Mesenchymal stem cell (in vitro differentiated cells and primary cell): ENCODE results near the gene TCF12.

Experiments
- DNase-seq: peaks from one replicate; pipeline ENCODE4 v3.0.0-alpha.2; 2013
- H2AFZ ChIP-seq: one replicate; pipeline ENCODE4 v1.6.1; 2013; ENCODE audit warnings: low read depth, mild to moderate bottlenecking, control low read depth, inconsistent platforms, low read length, moderate library complexity
- H2AK5ac ChIP-seq: 2 replicates; pipeline ENCODE4 v1.6.1; 2013; ENCODE audit warnings: low read length, moderate library complexity, mild to moderate bottlenecking, inconsistent platforms; ENCODE audit not compliant: severe bottlenecking
- H2BK120ac ChIP-seq: one replicate; pipeline ENCODE4 v1.6.1; 2013; ENCODE audit warnings: low read depth, mild to moderate bottlenecking, inconsistent platforms, low read length, moderate library complexity
- H2BK12ac ChIP-seq, 2 experiments: one replicate each; pipeline ENCODE4 v1.6.1; 2013; ENCODE audit warnings: inconsistent platforms in 2 of 2, low read length in 2 of 2, mild to moderate bottlenecking in 2 of 2, moderate library complexity in 2 of 2, control low read depth in 1 of 2
- H2BK15ac ChIP-seq: one replicate; pipeline ENCODE4 v1.6.1; 2013; ENCODE audit warnings: mild to moderate bottlenecking, low read depth, inconsistent platforms; ENCODE audit not compliant: poor library complexity, severe bottlenecking
- H2BK5ac ChIP-seq: 2 replicates; pipeline ENCODE4 v1.6.1; 2013; ENCODE audit warnings: low read depth, mild to moderate bottlenecking, low read length, control low read depth, inconsistent platforms; ENCODE audit not compliant: poor library complexity, severe bottlenecking
- H3K14ac ChIP-seq, 2 experiments: one replicate each; pipeline ENCODE4 v1.6.1; 2013; ENCODE audit warnings: inconsistent platforms in 2 of 2, low read length in 2 of 2, control low read depth in 1 of 2, mild to moderate bottlenecking in 1 of 2, moderate library complexity in 1 of 2
- H3K18ac ChIP-seq, 2 experiments: one replicate each; pipeline ENCODE4 v1.6.1; 2013; ENCODE audit warnings: inconsistent platforms in 2 of 2, low read length in 2 of 2, control low read depth in 1 of 2, low read depth in 1 of 2, mild to moderate bottlenecking in 1 of 2
- H3K23ac ChIP-seq, 2 experiments: one replicate each; pipeline ENCODE4 v1.6.1; 2013; ENCODE audit warnings: inconsistent platforms in 2 of 2, low read length in 2 of 2, mild to moderate bottlenecking in 2 of 2, moderate library complexity in 2 of 2, control low read depth in 1 of 2
- H3K27ac ChIP-seq: 2 replicates; pipeline ENCODE4 v1.5.1; 2013; ENCODE audit warnings: mild to moderate bottlenecking, moderate library complexity, low read length, control low read depth, inconsistent platforms; ENCODE audit not compliant: poor library complexity, severe bottlenecking
- H3K27me3 ChIP-seq, 2 experiments: 2 replicates each; pipeline versions ENCODE4 v1.6.1 to v1.7.0; 2013; ENCODE audit warnings: low read length in 2 of 2, mild to moderate bottlenecking in 2 of 2, moderate library complexity in 2 of 2, control low read depth in 1 of 2, inconsistent platforms in 1 of 2; ENCODE audit not compliant: control insufficient read depth in 1 of 2, insufficient read depth in 1 of 2
- H3K36me3 ChIP-seq, 2 experiments: 2 replicates each; pipeline versions ENCODE4 v1.6.1 to v1.7.0; 2013; ENCODE audit warnings: low read length in 2 of 2, control low read depth in 1 of 2, inconsistent platforms in 1 of 2, low read depth in 1 of 2, mild to moderate bottlenecking in 1 of 2; ENCODE audit not compliant: insufficient read depth in 2 of 2, control insufficient read depth in 1 of 2
- H3K4ac ChIP-seq, 2 experiments: one replicate each; pipeline ENCODE4 v1.6.1; 2013; ENCODE audit warnings: inconsistent platforms in 2 of 2, low read length in 2 of 2, mild to moderate bottlenecking in 2 of 2, moderate library complexity in 2 of 2, control low read depth in 1 of 2, low read depth in 1 of 2
- H3K4me1 ChIP-seq: 2 replicates; pipeline ENCODE4 v1.6.1; 2013; ENCODE audit warnings: low read depth, low read length, control low read depth; ENCODE audit not compliant: control insufficient read depth, insufficient read depth
- H3K4me2 ChIP-seq: 2 replicates; pipeline ENCODE4 v1.6.1; 2013; ENCODE audit warnings: low read length, mild to moderate bottlenecking, inconsistent platforms; ENCODE audit not compliant: poor library complexity, severe bottlenecking
- H3K4me3 ChIP-seq, 2 experiments: 2 replicates each; pipeline versions ENCODE4 v1.5.1 to v1.7.0; 2013; ENCODE audit warnings: low read length in 2 of 2, mild to moderate bottlenecking in 2 of 2, control low read depth in 1 of 2, low read depth in 1 of 2; ENCODE audit not compliant: insufficient read depth in 1 of 2
- H3K79me1 ChIP-seq: replicated peaks from 2 replicates; pipeline ENCODE4 v1.6.1; 2013; ENCODE audit warnings: mild to moderate bottlenecking, control low read depth, low read length, inconsistent platforms; ENCODE audit not compliant: poor library complexity, severe bottlenecking
- H3K9ac ChIP-seq: 2 replicates; pipeline ENCODE4 v1.7.0; 2013; ENCODE audit warnings: mild to moderate bottlenecking, low read length, moderate library complexity
- H3K9me3 ChIP-seq: 2 replicates; pipeline ENCODE4 v1.7.0; 2013; ENCODE audit warnings: mild to moderate bottlenecking, low read length; ENCODE audit not compliant: control insufficient read depth
- H4K8ac ChIP-seq: one replicate; pipeline ENCODE4 v1.6.1; 2013; ENCODE audit warnings: inconsistent platforms, mild to moderate bottlenecking, low read length, moderate library complexity
- H4K91ac ChIP-seq: one replicate; pipeline ENCODE4 v1.6.1; 2013; ENCODE audit warnings: mild to moderate bottlenecking, low read length, inconsistent platforms
- WGBS: methylation state at CpG from one replicate; pipeline ENCODE4 v1.1.7; 2013; ENCODE audit warnings: mixed read lengths; 5-methylcytosine and 5-hydroxymethylcytosine counted together

Gene TCF12

GRCh38 chr15:57035664-57036063 is 117.2 kb downstream of the TCF12 start:
- Histone ChIP-seq H4K8ac (no peak overlapping the region), H3K4me2 (no peak overlapping the region), H3K14ac (no peak overlapping the region), H3K4me3 (no peak overlapping the region), H3K36me3 (no peaks in the 10 kb centered on the region), H2AK5ac (peak overlapping the region; percentile 37), H3K79me1 (peaks cover 14% of the 10 kb centered on the region), H3K4ac (no peak overlapping the region), H3K27me3 (no peaks in the 10 kb centered on the region), H4K91ac (no peak overlapping the region), H2AFZ (no peak overlapping the region), H3K9me3 (no peaks in the 10 kb centered on the region), H3K18ac (no peak overlapping the region), H2BK12ac (no peak overlapping the region), H3K23ac (no peak overlapping the region), H3K9ac (no peak overlapping the region), H2BK120ac (no peak overlapping the region), H3K27ac (no peak overlapping the region), H2BK15ac (no peak overlapping the region), H3K4me1 (peaks cover 6% of the 10 kb centered on the region), H2BK5ac (no peak overlapping the region)
- no peak for DNase-seq
- WGBS: 64% methylated on average over 4 of the region's 5 CpGs

DNA sequence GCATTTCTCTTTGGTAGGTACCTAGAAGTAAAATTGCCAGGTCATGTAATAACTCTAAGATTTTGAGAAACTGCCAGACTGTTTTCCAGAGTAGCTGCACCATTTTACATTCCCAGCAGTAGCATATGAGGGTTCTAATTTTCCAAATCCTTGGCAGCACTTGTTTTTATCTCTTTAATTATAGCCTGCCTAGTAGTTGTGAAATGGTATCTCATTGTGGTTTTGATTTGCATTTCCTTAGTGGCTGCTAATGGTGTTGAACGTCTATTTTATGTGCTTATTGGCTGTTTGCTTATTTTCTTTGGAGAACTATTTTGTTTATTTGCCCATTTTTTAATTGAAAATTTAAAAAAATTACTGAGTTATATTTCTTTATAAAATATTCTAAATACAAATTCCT is 117.9 kb downstream of the TCF12 start:
- no peak overlapping the region for H4K8ac ChIP-seq
- no peak overlapping the region for H3K18ac ChIP-seq
- no peak overlapping the region for H4K91ac ChIP-seq
- H2AFZ ChIP-seq: no peak overlapping the region
- no peak overlapping the region for H3K23ac ChIP-seq
- H2BK15ac ChIP-seq: no peak overlapping the region
- H3K9me3 ChIP-seq: no peaks in the 10 kb centered on the region
- no peaks in the 10 kb centered on the region for H3K36me3 ChIP-seq
- H2BK5ac ChIP-seq: no peak overlapping the region
- no peaks in the 10 kb centered on the region for H3K27me3 ChIP-seq
- H3K4me1 ChIP-seq: peaks cover 6% of the 10 kb centered on the region
- H3K4me2 ChIP-seq: no peak overlapping the region
- peaks cover 14% of the 10 kb centered on the region for H3K79me1 ChIP-seq
- no peak overlapping the region for H3K14ac ChIP-seq
- DNase-seq: no peak
- H3K27ac ChIP-seq: no peak overlapping the region
- H2AK5ac ChIP-seq: no peak overlapping the region
- no peak overlapping the region for H2BK120ac ChIP-seq
- no peak overlapping the region for H2BK12ac ChIP-seq
- no peak overlapping the region for H3K9ac ChIP-seq
- no CpG with 5 or more reads among the region's 1 CpG for WGBS
- no peak overlapping the region for H3K4ac ChIP-seq
- H3K4me3 ChIP-seq: no peak overlapping the region

DNA sequence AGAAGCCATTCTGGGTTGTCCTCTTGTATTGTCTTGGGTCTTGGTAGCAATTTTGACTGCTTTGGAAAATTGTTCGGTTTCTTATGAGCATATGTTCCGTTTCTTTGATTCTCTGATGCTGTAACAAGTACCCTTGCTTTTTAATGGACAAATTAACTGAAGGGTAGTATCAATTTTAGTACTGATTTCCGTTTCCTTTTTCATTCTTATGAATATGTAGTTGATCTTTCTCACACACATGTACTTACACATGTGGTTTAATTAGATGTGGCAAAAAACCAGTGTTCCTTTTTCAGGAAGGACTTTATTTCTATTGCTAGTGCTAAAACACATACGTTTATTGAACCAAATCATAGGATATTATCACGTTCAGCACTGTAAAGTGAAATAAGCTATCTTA is 119.1 kb downstream of the TCF12 start:
- 97% methylated on average over 3 of the region's 5 CpGs for WGBS
- Histone ChIP-seq H4K8ac (no peak overlapping the region), H2AK5ac (no peak overlapping the region), H3K4me3 (no peak overlapping the region), H2BK15ac (no peak overlapping the region), H3K4me1 (peaks cover 3% of the 10 kb centered on the region), H3K4ac (no peak overlapping the region), H3K9me3 (no peaks in the 10 kb centered on the region), H3K27ac (no peak overlapping the region), H2BK120ac (no peak overlapping the region), H3K18ac (no peak overlapping the region), H3K27me3 (no peaks in the 10 kb centered on the region), H4K91ac (no peak overlapping the region), H3K9ac (no peak overlapping the region), H3K14ac (no peak overlapping the region), H3K36me3 (no peaks in the 10 kb centered on the region), H2BK12ac (no peak overlapping the region), H3K23ac (no peak overlapping the region), H2AFZ (no peak overlapping the region), H3K79me1 (peaks cover 15% of the 10 kb centered on the region), H2BK5ac (no peak overlapping the region), H3K4me2 (no peak overlapping the region)
- no peak for DNase-seq

DNA sequence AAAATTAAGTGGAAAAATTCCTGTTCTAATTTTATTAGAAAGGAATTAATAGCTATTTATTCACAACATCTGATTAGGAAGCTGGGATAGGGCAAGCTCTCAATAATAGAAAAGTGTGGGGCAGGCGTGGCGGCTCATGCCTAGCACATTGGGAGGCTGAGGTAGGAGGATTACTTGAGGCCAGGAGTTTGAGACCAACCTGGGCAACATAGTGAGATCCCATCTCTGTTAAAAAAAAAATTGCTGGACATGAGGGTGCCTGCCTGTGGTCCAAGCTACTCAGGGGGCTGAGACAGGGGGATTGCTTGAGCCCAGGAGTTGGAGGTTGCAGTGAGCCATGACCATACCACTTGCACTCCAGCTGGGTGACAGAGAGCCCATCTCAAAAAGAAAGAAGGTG is 119.6 kb downstream of the TCF12 start:
- no peak overlapping the region for H3K23ac ChIP-seq
- H3K9me3 ChIP-seq: no peaks in the 10 kb centered on the region
- no peaks in the 10 kb centered on the region for H3K27me3 ChIP-seq
- no peak overlapping the region for H3K14ac ChIP-seq
- H3K18ac ChIP-seq: no peak overlapping the region
- H2BK12ac ChIP-seq: no peak overlapping the region
- no peak overlapping the region for H2BK5ac ChIP-seq
- no peak overlapping the region for H3K4ac ChIP-seq
- H3K36me3 ChIP-seq: no peaks in the 10 kb centered on the region
- peaks cover 15% of the 10 kb centered on the region for H3K79me1 ChIP-seq
- 93% methylated on average over 2 of the region's 2 CpGs for WGBS
- H2BK120ac ChIP-seq: no peak overlapping the region
- no peak overlapping the region for H2AK5ac ChIP-seq
- H2BK15ac ChIP-seq: no peak overlapping the region
- H2AFZ ChIP-seq: no peak overlapping the region
- no peak overlapping the region for H3K4me2 ChIP-seq
- no peak for DNase-seq
- H3K9ac ChIP-seq: no peak overlapping the region
- H3K4me3 ChIP-seq: no peak overlapping the region
- peaks cover 3% of the 10 kb centered on the region for H3K4me1 ChIP-seq
- no peak overlapping the region for H4K91ac ChIP-seq
- H3K27ac ChIP-seq: no peak overlapping the region
- H4K8ac ChIP-seq: no peak overlapping the region
